IMR-90 (cell line): ENCODE measurements around the gene ZNF814. TPM values are rescaled to one million over a fixed set of nuclear protein-coding genes. Genes with fewer than 3 reads are reported as not detected.

Experiments
- ATAC-seq: fragments of 200-7000 bp; cut with Tn5 transposase; 2 replicates; pipeline ENCODE4 v1.9.1; 2020; ENCODE audit warnings: low read depth, mild to moderate bottlenecking, moderate library complexity
- BruUV-seq: library from RNA; stranded (reverse); fragments of 400-500 nt; replicated peaks from 2 replicates; lab custom pipeline; 2021; lab: Mats Ljungman, UMichigan
- CTCF ChIA-PET: fragments of 300-600 bp; formaldehyde crosslinking; extraction: SDS; loops from one replicate; lab custom pipeline; 2021; ENCODE audit warnings: antibody characterized with exemption; lab: Yijun Ruan, JAX
- POLR2A ChIA-PET: fragments of 300-600 bp; sonication (Branson Sonifier 250); formaldehyde crosslinking; loops from one replicate; lab custom pipeline; 2022; ENCODE audit warnings: antibody characterized with exemption; ENCODE audit not compliant: unreplicated experiment; lab: Charles Lee
- DNase-seq: peaks from one replicate; pipeline ENCODE4 v3.0.0; 2013
- H2AFZ ChIP-seq: replicated peaks from 2 replicates; pipeline ENCODE3; 2013; ENCODE audit warnings: low read length, mild to moderate bottlenecking; ENCODE audit not compliant: poor library complexity
- H2AK5ac ChIP-seq: 2 replicates; pipeline ENCODE4 v1.6.1; 2013; ENCODE audit warnings: low read depth, low read length, inconsistent platforms
- H2AK9ac ChIP-seq: replicated peaks from 2 replicates; pipeline ENCODE3; 2013; ENCODE audit warnings: mild to moderate bottlenecking, low read depth, low read length, moderate library complexity; ENCODE audit not compliant: poor library complexity
- H2BK120ac ChIP-seq: 2 replicates; pipeline ENCODE4 v1.6.1; 2013; ENCODE audit warnings: low read depth, low read length, inconsistent platforms
- H2BK15ac ChIP-seq: 3 replicates; pipeline ENCODE4 v1.6.1; 2013; ENCODE audit warnings: low read depth, low read length, inconsistent platforms
- H2BK20ac ChIP-seq: 2 replicates; pipeline ENCODE4 v1.6.1; 2013; ENCODE audit warnings: low read depth, mild to moderate bottlenecking, inconsistent platforms, low read length, moderate library complexity
- H2BK5ac ChIP-seq: 2 replicates; pipeline ENCODE4 v1.6.1; 2013; ENCODE audit warnings: mild to moderate bottlenecking, low read depth, low read length, inconsistent platforms; ENCODE audit not compliant: poor library complexity, severe bottlenecking
- H3K14ac ChIP-seq: replicated peaks from 2 replicates; pipeline ENCODE4 v1.6.1; 2013; ENCODE audit warnings: low read depth, low read length, inconsistent platforms
- H3K18ac ChIP-seq: 2 replicates; pipeline ENCODE4 v1.6.1; 2013; ENCODE audit warnings: low read depth, low read length, control low read depth
- H3K23ac ChIP-seq: 2 replicates; pipeline ENCODE4 v1.6.1; 2013; ENCODE audit warnings: low read depth, low read length, inconsistent platforms
- H3K27ac ChIP-seq: 2 replicates; pipeline ENCODE4 v1.5.1; 2013; ENCODE audit warnings: mild to moderate bottlenecking, control low read depth, low read length; ENCODE audit not compliant: insufficient read depth
- H3K27me3 ChIP-seq: 2 replicates; pipeline ENCODE4 v1.6.1; 2013; ENCODE audit warnings: low read length; ENCODE audit not compliant: control insufficient read depth, insufficient read depth
- H3K36me3 ChIP-seq: 2 replicates; pipeline ENCODE4 v1.6.1; 2013; ENCODE audit warnings: low read length, mixed read lengths; ENCODE audit not compliant: control insufficient read depth, insufficient read depth
- H3K4ac ChIP-seq: 2 replicates; pipeline ENCODE4 v1.6.1; 2013; ENCODE audit warnings: low read depth, low read length, inconsistent platforms
- H3K4me1 ChIP-seq: 2 replicates; pipeline ENCODE4 v1.6.1; 2013; ENCODE audit warnings: low read length, mixed read lengths; ENCODE audit not compliant: control insufficient read depth, insufficient read depth
- H3K4me2 ChIP-seq: 2 replicates; pipeline ENCODE4 v1.6.1; 2013; ENCODE audit warnings: low read depth, mild to moderate bottlenecking, control low read depth, low read length, moderate library complexity
- H3K4me3 ChIP-seq: 2 replicates; pipeline ENCODE4 v1.5.1; 2013; ENCODE audit warnings: low read depth, mild to moderate bottlenecking, control low read depth, low read length, moderate library complexity; ENCODE audit not compliant: insufficient read depth
- H3K56ac ChIP-seq: 2 replicates; pipeline ENCODE4 v1.6.1; 2013; ENCODE audit warnings: low read length, inconsistent platforms; ENCODE audit not compliant: insufficient read depth; ENCODE audit errors: extremely low read depth
- H3K79me1 ChIP-seq, 2 experiments: 2 replicates each; pipeline ENCODE4 v1.6.1; 2013; ENCODE audit warnings: low read length in 2 of 2, inconsistent platforms in 1 of 2, low read depth in 1 of 2
- H3K9ac ChIP-seq: 2 replicates; pipeline ENCODE4 v1.6.1; 2013; ENCODE audit warnings: low read depth, low read length, control low read depth
- H3K9me1 ChIP-seq: 2 replicates; pipeline ENCODE4 v1.6.1; 2013; ENCODE audit warnings: low read length, inconsistent platforms; ENCODE audit not compliant: insufficient read depth
- H3K9me3 ChIP-seq: 2 replicates; pipeline ENCODE4 v1.6.1; 2013; ENCODE audit warnings: low read length; ENCODE audit not compliant: control insufficient read depth, insufficient read depth
- H4K20me1 ChIP-seq: 2 replicates; pipeline ENCODE4 v1.6.1; 2013; ENCODE audit warnings: low read length, inconsistent platforms; ENCODE audit not compliant: insufficient read depth
- H4K5ac ChIP-seq: 2 replicates; pipeline ENCODE4 v1.6.1; 2013; ENCODE audit warnings: mild to moderate bottlenecking, low read depth, low read length, control low read depth
- H4K8ac ChIP-seq, 2 experiments: 2 replicates each; pipeline ENCODE4 v1.6.1; 2013; ENCODE audit warnings: low read depth in 2 of 2, low read length in 2 of 2, control low read depth in 1 of 2, inconsistent platforms in 1 of 2
- H4K91ac ChIP-seq: 2 replicates; pipeline ENCODE4 v1.6.1; 2013; ENCODE audit warnings: low read depth, low read length, inconsistent platforms; ENCODE audit not compliant: insufficient read depth
- BHLHE40 ChIP-seq: fragments of 150-350 bp; IDR thresholded peaks from 2 replicates; pipeline ENCODE4 v1.6.1; 2016; ENCODE audit warnings: mild to moderate bottlenecking, low read depth, low read length
- CEBPB ChIP-seq: IDR thresholded peaks from 2 replicates; pipeline ENCODE4 v1.6.1; 2012; ENCODE audit warnings: low read depth, low read length, improper control_type of control experiment
- CHD1 ChIP-seq: IDR thresholded peaks from 2 replicates; pipeline ENCODE4 v1.6.1; 2012; ENCODE audit warnings: low read depth, low read length, improper control_type of control experiment
- FOS ChIP-seq: fragments of 150-350 bp; IDR thresholded peaks from 2 replicates; pipeline ENCODE4 v1.6.1; 2016; ENCODE audit warnings: low read depth, low read length
- MAZ ChIP-seq: IDR thresholded peaks from 2 replicates; pipeline ENCODE4 v1.6.1; 2012; ENCODE audit warnings: low read depth, mild to moderate bottlenecking, low read length, improper control_type of control experiment, moderate library complexity, borderline replicate concordance
- MXI1 ChIP-seq: IDR thresholded peaks from 2 replicates; pipeline ENCODE4 v1.6.1; 2012; ENCODE audit warnings: low read depth, mild to moderate bottlenecking, low read length, moderate library complexity, borderline replicate concordance
- NFE2L2 ChIP-seq: fragments of 150-350 bp; IDR thresholded peaks from 2 replicates; pipeline ENCODE4 v1.6.1; 2016; ENCODE audit warnings: low read depth, mild to moderate bottlenecking, low read length
- POLR2A ChIP-seq: IDR thresholded peaks from 2 replicates; pipeline ENCODE4 v1.6.1; 2012; ENCODE audit warnings: mild to moderate bottlenecking, low read depth, low read length
- RAD21 ChIP-seq: IDR thresholded peaks from 2 replicates; pipeline ENCODE4 v1.6.1; 2012; ENCODE audit warnings: low read length, improper control_type of control experiment
- RCOR1 ChIP-seq: IDR thresholded peaks from 2 replicates; pipeline ENCODE4 v1.6.1; 2012; ENCODE audit warnings: mild to moderate bottlenecking, low read length, improper control_type of control experiment; ENCODE audit not compliant: insufficient replicate concordance
- RFX5 ChIP-seq: IDR thresholded peaks from 2 replicates; pipeline ENCODE4 v1.8.0; 2012; ENCODE audit warnings: low read depth, mild to moderate bottlenecking, low read length, moderate library complexity
- SMC3 ChIP-seq: fragments of 150-350 bp; IDR thresholded peaks from 2 replicates; pipeline ENCODE4 v1.6.1; 2016; ENCODE audit warnings: low read depth, mild to moderate bottlenecking, antibody characterized with exemption, low read length, moderate library complexity
- WGBS, 2 experiments: methylation state at CpG; one replicate each; pipeline versions ENCODE4 v1.1.5 to v1.1.7; 2013; ENCODE audit warnings: missing lambda C conversion rate in 2 of 2; ENCODE audit not compliant: insufficient read length in 1 of 2; ENCODE audit errors: extremely low coverage in 2 of 2; 5-methylcytosine and 5-hydroxymethylcytosine counted together
- dilution Hi-C: fragments of 300-500 bp; cut with HindIII; formaldehyde crosslinking; loops from one replicate; pipeline ENCODE4 v1.14.3; 2018; ENCODE audit warnings: low sequenced_read_pairs; ENCODE audit not compliant: unreplicated experiment
- in situ Hi-C: fragments of 300-500 bp; cut with MboI; formaldehyde crosslinking; loops from 3 replicates; pipeline ENCODE4 v1.14.3; 2019; ENCODE audit warnings: low sequenced_read_pairs, inconsistent platforms, mixed read lengths
- intact Hi-C: fragments of 100-400 bp; cut with micrococcal nuclease; formaldehyde crosslinking; loops from 2 replicates; pipeline ENCODE4 v1.10.0; 2022
- polyA plus RNA-seq, 3 experiments: library from polyadenylated mRNA; depleted of rRNA; stranded (reverse); fragments of >200 nt; gene quantifications; 2 replicates each; pipeline ENCODE4 v1.2.3, GENCODE V29; 2012; ENCODE audit warnings: low replicate concordance in 1 of 3
- total RNA-seq: library from RNA; depleted of rRNA; stranded (reverse); fragments of >200 nt; gene quantifications from 2 replicates; pipeline ENCODE4 v1.2.3, GENCODE V29; 2012
- TF ChIP-seq, protein P1 (sequence below): fragments of 150-350 bp; IDR thresholded peaks from 2 replicates; pipeline ENCODE4 v1.6.1; 2017; ENCODE audit warnings: mild to moderate bottlenecking, antibody characterized with exemption, low read length, low read depth

The ZNF814 gene
- total and polyA plus RNA-seq, 2 of the 4 experiments (the other 2 are of a cell fraction), result 3.9 to 5.9 TPM

GRCh38 chr19:57907394-57907793, 18.6 kb upstream of the ZNF814 start:
- Histone ChIP-seq H2AFZ (no peak overlapping the region), H3K36me3 (peaks cover 39% of the 10 kb centered on the region), H2BK20ac (no peak overlapping the region), H3K27ac (no peak overlapping the region), H4K8ac (no peak overlapping the region), H3K14ac (no peak overlapping the region), H2BK15ac (no peak overlapping the region), H2AK9ac (no peak overlapping the region), H2AK5ac (no peak overlapping the region), H3K9ac (no peak overlapping the region), H3K56ac (no peak overlapping the region), H3K18ac (no peak overlapping the region), H4K5ac (no peak overlapping the region), H3K27me3 (no peaks in the 10 kb centered on the region), H3K4me3 (no peak overlapping the region), H2BK120ac (no peak overlapping the region), H3K9me1 (no peaks in the 10 kb centered on the region), H4K20me1 (no peaks in the 10 kb centered on the region), H3K23ac (no peak overlapping the region), H3K4me1 (no peaks in the 10 kb centered on the region), H3K4me2 (no peak overlapping the region), H2BK5ac (no peak overlapping the region), H3K9me3 (peaks cover 8% of the 10 kb centered on the region; the same call in 1 of the 2 replicates), H4K91ac (no peak overlapping the region), H3K4ac (no peak overlapping the region), H3K79me1 (peaks cover 3 to 8% of the 10 kb centered on the region in 2 experiments; a peak in 2 of 4 replicates)
- intact Hi-C loops (no loop called here), dilution Hi-C loops (no loop called here), in situ Hi-C loops (no loop called here)
- ATAC-seq, result no peak
- TF ChIP-seq BHLHE40 (no peak), MAZ (no peak), NFE2L2 (no peak), CHD1 (no peak), RAD21 (no peak), RCOR1 (no peak), RFX5 (no peak), CEBPB (no peak), POLR2A (no peak), MXI1 (no peak), SMC3 (no peak), FOS (no peak)
- TF ChIP-seq, protein P1, sequence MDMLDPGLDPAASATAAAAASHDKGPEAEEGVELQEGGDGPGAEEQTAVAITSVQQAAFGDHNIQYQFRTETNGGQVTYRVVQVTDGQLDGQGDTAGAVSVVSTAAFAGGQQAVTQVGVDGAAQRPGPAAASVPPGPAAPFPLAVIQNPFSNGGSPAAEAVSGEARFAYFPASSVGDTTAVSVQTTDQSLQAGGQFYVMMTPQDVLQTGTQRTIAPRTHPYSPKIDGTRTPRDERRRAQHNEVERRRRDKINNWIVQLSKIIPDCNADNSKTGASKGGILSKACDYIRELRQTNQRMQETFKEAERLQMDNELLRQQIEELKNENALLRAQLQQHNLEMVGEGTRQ, result no peak
- DNase-seq, result no peak
- WGBS, 2 experiments, result no CpG with 5 or more reads among the region's 3 CpGs
- ChIA-PET CTCF (no interaction called here), POLR2A (no interaction called here)
- BruUV-seq, result no TSS peak
